Measurements from ENCODE around the gene AK8.
"Not testable (repeated sequence)": the region's sequence is repeated elsewhere in the genome, so short reads cannot be mapped to it uniquely, and the experiment has no call there.

GRCh38 chr9:132771752-132772151 lies 106.3 kb downstream of the AK8 start:
- TF ChIP-seq POLR2A, CTCF (IDR thresholded peaks at IDR 0.05): not testable (repeated sequence)

Measured in vagina (tissue), 2 donors.